ENCODE data around the gene GRK5. TPM values are rescaled to one million over a fixed set of nuclear protein-coding genes. Genes with fewer than 3 reads are reported as not detected.

Gene GRK5
- total RNA-seq, 1 donor from 2014 or later: 52.8 TPM

DNA sequence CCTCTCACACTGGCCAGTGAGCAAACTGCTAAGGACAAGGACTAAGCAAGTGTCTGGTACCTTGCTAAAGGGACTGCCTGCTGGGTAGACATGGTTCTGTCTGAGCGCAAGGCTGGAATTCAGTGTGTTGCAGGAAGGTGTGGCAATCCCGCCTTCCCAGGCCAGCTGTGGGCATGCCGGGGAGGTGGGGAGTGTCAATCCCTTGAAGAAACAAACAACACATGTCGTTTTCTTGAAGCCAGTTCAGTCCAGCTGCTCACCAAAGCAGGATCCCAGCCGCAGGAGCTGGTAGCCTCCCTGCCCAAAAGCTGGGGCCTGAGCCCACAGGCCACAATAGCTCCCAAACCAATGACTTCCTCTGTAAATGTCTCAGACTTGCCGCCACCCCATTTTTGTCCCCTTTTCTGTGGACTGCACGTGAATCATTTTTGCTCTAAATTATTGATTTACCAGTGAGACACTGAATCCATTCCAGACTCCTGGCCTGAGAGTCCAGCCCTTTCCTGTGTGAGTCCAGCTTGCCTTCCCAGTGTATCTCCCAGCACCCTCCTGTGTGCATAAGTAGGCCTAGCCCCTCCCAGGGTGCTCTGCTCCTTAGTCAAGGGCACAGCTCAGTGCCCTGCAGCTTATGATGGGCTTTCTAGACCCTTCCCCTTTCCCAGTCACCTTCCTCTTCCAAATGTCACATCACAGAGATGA, 168.4 kb downstream of the GRK5 start:
- Histone ChIP-seq H3K4me3 (no peak overlapping the region), H3K4me1 (peaks cover 88% of the 10 kb centered on the region), H3K27ac (replicated peaks) (peak overlapping the region; percentile 91), H3K36me3 (peaks cover 3% of the 10 kb centered on the region), H3K27me3 (ENCODE audit: low read depth) (no peaks in the 10 kb centered on the region), H3K9me3 (replicated peaks) (no peaks in the 10 kb centered on the region)
- TF ChIP-seq, protein P1, sequence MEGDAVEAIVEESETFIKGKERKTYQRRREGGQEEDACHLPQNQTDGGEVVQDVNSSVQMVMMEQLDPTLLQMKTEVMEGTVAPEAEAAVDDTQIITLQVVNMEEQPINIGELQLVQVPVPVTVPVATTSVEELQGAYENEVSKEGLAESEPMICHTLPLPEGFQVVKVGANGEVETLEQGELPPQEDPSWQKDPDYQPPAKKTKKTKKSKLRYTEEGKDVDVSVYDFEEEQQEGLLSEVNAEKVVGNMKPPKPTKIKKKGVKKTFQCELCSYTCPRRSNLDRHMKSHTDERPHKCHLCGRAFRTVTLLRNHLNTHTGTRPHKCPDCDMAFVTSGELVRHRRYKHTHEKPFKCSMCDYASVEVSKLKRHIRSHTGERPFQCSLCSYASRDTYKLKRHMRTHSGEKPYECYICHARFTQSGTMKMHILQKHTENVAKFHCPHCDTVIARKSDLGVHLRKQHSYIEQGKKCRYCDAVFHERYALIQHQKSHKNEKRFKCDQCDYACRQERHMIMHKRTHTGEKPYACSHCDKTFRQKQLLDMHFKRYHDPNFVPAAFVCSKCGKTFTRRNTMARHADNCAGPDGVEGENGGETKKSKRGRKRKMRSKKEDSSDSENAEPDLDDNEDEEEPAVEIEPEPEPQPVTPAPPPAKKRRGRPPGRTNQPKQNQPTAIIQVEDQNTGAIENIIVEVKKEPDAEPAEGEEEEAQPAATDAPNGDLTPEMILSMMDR (IDR thresholded peaks at IDR 0.05; ENCODE audit: borderline replicate concordance): no peak
- intact Hi-C loops (cut with micrococcal nuclease): no loop called here
- DNase-seq: peak; percentile 51

DNA sequence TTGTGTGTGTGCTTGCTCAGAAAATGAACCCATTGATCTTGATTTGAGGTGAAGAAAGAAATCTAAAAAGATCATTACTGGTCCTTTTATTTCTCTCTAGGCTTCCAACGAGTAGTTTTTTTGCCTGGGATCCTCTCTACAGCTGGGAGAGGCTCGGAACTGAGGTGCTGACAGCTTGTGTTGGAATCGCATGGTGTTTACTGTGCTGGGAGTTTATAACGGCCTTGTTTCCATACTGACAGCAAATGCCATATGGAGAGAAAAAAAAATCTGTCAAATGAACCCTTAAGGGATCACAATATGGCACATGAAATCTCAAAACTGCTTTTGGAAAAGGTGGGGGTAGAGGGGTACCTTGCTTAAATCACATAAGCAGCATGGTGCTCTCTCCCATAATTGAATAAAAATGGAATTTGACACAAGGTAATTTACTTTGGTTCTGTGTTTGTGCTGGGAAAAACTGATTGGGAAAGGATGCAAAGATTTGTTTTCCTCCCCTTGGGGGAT, 170.1 kb downstream of the GRK5 start:
- H3K9me3 ChIP-seq (replicated peaks): no peaks in the 10 kb centered on the region
- intact Hi-C loops (cut with micrococcal nuclease): no loop called here
- H3K27me3 ChIP-seq (ENCODE audit: low read depth): no peaks in the 10 kb centered on the region
- peaks cover 16% of the 10 kb centered on the region for H3K36me3 ChIP-seq
- TF ChIP-seq, protein P1 (IDR thresholded peaks at IDR 0.05; ENCODE audit: borderline replicate concordance): no peak
- peak overlapping the region; percentile 91 for H3K27ac ChIP-seq (replicated peaks)
- DNase-seq: no peak
- peak overlapping the region; percentile 41 for H3K4me3 ChIP-seq
- H3K4me1 ChIP-seq: peaks cover 87% of the 10 kb centered on the region

DNA sequence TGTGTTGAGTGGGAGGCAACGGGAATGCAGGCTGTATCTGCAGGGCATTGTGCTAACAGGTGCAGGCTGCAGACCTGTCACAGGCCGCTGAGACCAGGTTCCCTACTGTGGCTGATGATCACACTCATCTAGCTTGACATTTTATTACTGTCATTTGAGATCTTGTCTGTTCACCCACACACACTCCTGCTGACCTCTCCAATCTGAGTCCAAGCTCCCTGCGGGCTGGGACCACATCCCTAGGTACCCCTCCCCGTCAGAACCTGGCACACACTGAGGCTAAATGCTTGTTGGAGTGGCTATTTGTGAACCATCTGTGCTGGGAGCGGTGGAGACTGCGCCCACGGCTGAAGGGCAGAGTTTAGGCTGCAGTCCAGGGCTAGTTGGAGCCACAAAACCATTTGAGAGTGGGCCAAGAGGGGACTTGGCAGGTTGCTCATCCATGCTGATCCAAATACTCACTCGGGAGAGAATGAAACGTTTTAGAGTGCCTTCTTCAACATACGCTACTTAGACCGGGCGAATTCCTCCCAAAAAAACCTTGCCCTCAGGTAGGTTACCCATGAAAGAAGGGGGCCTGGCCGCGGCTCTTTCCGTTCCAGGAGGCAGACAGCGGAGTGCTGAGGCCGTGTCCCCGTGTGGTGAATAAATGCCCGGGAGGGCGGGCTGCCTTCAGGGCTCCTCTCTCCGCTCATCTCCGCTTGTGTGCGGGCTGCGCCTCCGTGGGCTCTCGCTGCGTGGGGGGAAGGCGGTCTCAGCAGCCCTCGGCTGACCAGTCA, 170.8 kb downstream of the GRK5 start:
- TF ChIP-seq, protein P1 (IDR thresholded peaks at IDR 0.05; ENCODE audit: borderline replicate concordance): no peak
- H3K27me3 ChIP-seq (ENCODE audit: low read depth): no peaks in the 10 kb centered on the region
- H3K4me1 ChIP-seq: peaks cover 91% of the 10 kb centered on the region
- H3K9me3 ChIP-seq (replicated peaks): no peaks in the 10 kb centered on the region
- peaks cover 16% of the 10 kb centered on the region for H3K36me3 ChIP-seq
- H3K27ac ChIP-seq (replicated peaks): peak overlapping the region; percentile 91
- DNase-seq: peak; percentile 64
- intact Hi-C loops (cut with micrococcal nuclease): no loop called here
- H3K4me3 ChIP-seq: peak overlapping the region; percentile 41

DNA sequence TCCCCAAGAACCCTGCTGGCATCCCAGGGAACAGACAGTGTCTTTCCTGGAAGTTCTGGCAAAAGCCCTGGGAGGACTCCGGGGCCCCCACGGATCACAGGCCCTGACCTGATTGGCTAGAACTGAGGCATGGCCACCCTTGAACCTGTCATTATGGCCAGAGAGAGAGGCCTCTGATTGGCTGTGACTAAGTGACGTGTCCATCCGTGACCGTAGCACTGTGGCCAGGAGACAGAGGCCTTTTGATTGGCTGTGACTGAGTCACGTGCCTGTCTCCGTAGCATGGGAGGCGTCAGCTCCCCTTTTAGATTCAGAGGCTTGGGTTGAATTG, 171.3 kb downstream of the GRK5 start:
- peaks cover 16% of the 10 kb centered on the region for H3K36me3 ChIP-seq
- peak overlapping the region; percentile 91 for H3K27ac ChIP-seq (replicated peaks)
- H3K27me3 ChIP-seq (ENCODE audit: low read depth): no peaks in the 10 kb centered on the region
- intact Hi-C loops (cut with micrococcal nuclease): no loop called here
- peaks cover 95% of the 10 kb centered on the region for H3K4me1 ChIP-seq
- peak overlapping the region; percentile 41 for H3K4me3 ChIP-seq
- no peaks in the 10 kb centered on the region for H3K9me3 ChIP-seq (replicated peaks)
- no peak for DNase-seq
- TF ChIP-seq, protein P1 (IDR thresholded peaks at IDR 0.05; ENCODE audit: borderline replicate concordance): no peak

DNA sequence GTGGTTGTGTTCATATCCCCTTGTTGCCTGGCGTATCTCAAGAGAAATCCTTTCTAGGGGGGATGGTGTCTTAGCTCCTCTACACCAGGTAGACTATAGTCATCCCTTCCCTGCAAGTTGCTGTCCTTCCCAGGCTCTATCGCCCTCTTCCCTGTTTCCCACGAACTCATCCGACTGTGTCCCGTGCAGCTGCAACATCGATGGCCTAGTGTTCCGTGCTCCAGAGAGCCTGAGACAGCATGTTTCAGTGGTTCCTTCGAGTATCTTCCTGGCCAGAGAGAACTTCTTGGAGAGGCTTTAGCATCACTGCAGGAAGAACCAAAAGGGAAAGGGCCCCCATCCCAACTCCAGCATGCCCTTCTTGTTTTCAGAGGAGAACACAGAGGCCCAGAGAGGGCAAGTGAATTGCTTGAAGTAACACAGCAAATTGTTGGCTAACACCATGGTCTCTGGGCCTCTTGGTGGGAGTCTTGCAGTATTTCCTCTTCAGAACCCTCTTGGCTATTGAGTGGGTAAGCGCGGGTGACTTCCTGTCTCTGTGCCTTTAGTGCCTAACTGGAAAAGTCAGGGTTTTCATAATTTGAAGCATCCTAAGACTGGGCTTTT, 172.2 kb downstream of the GRK5 start:
- no peaks in the 10 kb centered on the region for H3K9me3 ChIP-seq (replicated peaks)
- intact Hi-C loops (cut with micrococcal nuclease): no loop called here
- no peak overlapping the region for H3K4me3 ChIP-seq
- DNase-seq: no peak
- TF ChIP-seq, protein P1 (IDR thresholded peaks at IDR 0.05; ENCODE audit: borderline replicate concordance): no peak
- H3K27ac ChIP-seq (replicated peaks): peak overlapping the region; percentile 91
- H3K36me3 ChIP-seq: peaks cover 16% of the 10 kb centered on the region
- peaks cover 93% of the 10 kb centered on the region for H3K4me1 ChIP-seq
- H3K27me3 ChIP-seq (ENCODE audit: low read depth): no peaks in the 10 kb centered on the region

Data from left ventricle myocardium inferior (tissue), 1 donor.